ENCODE data around the gene MN1. TPM values are rescaled to one million over a fixed set of nuclear protein-coding genes. Genes with fewer than 3 reads are reported as not detected.

Gene MN1
- total RNA-seq, 1 experiment from 2014 or later, result 5.2 TPM

GRCh38 chr22:27774200-27774599, 27.4 kb downstream of the MN1 start:
- in situ Hi-C loops (cut with HindIII; ENCODE audit: low pct_unique_long_range_greater_than_20kb, low sequenced_read_pairs), result no loop called here
- DNase-seq (ENCODE audit: low read depth), result no peak

- no peak for DNase-seq (ENCODE audit: low read depth)
- in situ Hi-C loops (cut with HindIII; ENCODE audit: low pct_unique_long_range_greater_than_20kb, low sequenced_read_pairs), result no loop called here
Observed at GRCh38 chr22:27772984-27773498, 28.5 kb downstream of the MN1 start.

DNA sequence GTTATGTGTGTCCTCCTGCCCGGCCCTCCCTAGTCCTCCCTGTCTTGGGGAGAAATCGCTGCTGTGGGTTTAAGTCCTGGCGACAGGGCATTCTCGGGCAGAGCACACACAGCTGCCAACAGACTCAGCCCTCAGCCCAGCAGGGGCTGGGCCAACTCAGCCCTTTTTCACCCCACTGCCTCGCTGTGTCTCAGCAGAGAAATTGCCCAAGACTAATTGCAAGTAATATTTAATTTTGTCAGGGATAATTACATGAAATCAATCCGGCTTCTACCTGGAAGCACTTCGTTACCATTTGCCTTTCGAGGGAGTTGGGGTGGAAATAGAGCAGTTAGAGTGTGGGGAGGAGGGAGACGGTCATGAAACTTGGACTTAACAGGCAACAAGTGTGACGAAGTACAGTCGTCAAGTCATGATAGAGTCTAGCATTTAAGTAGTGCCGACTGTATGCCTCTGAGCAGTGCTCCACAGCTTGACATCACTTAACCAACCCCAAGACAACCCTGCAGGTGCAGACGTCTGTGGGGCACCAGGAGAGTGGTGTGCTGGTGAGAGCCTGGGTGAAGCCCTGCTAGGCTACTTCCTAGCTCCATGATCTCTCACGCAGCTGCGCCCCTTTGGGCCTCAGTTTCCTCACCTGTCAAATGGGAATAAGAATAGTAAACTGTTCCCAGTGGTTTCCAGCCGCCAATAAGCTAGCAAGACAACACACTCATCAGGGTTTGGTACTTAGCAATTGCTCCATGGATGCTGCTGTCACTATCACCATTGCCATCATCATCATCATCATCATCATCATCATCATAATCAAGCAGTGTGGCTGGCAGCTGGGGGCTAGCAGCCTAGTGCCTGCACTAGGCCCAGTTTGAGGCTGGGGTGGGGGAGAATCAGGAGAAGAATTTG, 29.2 kb downstream of the MN1 start:
- no peak for DNase-seq (ENCODE audit: low read depth)
- in situ Hi-C loops (cut with HindIII; ENCODE audit: low pct_unique_long_range_greater_than_20kb, low sequenced_read_pairs), result no loop called here

- in situ Hi-C loops (cut with HindIII; ENCODE audit: low pct_unique_long_range_greater_than_20kb, low sequenced_read_pairs), result no loop called here
- no peak for DNase-seq (ENCODE audit: low read depth)
Observed at GRCh38 chr22:27771637-27772036, 29.9 kb downstream of the MN1 start.

DNA sequence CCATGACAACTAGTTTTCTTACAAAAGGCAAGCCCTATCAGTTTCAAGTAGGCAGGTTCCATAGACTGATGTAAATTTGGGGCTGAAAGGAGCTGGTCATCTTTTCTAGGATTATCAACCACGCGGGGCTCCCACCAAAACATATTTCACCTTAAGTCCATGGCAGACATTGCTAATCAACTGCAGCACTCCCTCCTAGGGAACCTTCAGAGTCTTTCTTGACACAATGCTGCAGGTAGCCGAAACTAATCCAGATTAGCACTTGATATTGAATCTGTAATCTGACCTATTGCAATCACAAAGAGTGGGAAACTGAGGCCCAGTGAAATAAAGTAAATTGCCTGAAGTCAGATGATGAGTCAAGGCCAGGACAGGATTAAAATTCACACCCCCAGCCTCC, 32.5 kb downstream of the MN1 start:
- in situ Hi-C loops (cut with HindIII; ENCODE audit: low pct_unique_long_range_greater_than_20kb, low sequenced_read_pairs), result no loop called here
- no peak for DNase-seq (ENCODE audit: low read depth)

DNA sequence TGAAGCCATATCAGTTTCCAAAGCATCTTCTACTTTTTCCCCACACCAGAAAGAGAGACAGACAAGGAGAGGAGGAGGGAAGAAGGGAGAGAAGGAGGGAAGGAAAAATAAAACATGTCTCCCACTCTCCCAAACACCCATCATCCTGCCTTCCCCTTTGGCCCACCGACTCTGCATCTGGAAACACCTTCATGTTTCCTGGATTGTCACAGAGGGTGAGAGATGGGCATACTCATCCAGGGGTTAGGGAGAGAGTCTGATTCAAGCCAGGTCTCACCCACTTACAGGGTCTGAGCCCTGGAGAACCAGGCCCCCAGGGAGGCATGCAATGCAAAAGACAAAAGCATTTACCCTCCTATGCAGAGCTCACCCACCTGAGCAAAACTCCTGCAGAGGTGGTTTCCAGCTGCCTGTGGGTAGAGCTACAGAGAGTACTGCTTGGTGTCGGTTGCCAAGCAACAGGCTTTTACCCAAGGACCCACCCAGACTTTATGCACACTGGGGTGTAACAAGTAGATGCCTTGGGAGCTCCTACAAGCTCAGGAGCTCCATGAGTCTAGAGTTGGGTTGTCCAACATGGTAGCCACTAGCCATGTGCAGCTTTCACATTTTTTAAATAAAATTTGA, 33.4 kb downstream of the MN1 start:
- no peak for DNase-seq (ENCODE audit: low read depth)
- in situ Hi-C loops (cut with HindIII; ENCODE audit: low pct_unique_long_range_greater_than_20kb, low sequenced_read_pairs), result no loop called here

DNA sequence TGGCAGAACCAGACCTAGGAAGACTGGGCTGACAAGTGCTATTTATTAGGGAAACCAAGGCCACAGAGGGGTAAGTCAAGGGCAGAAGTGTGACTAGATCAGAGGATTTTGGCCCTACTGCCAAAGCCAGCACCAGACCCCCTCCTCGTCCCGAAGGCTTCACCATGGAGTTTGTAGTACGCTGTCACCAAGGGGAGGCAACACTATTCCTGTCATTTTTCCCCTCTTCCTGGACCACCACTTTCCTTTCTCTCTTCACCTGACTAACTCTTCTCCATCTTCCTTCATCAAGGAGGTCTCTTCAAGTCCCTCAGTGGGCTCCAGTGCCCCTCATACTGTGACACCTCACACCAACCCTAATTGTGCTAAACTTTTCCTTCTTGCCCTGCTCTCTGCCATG, 34.9 kb downstream of the MN1 start:
- in situ Hi-C loops (cut with HindIII; ENCODE audit: low pct_unique_long_range_greater_than_20kb, low sequenced_read_pairs), result no loop called here
- no peak for DNase-seq (ENCODE audit: low read depth)

DNA sequence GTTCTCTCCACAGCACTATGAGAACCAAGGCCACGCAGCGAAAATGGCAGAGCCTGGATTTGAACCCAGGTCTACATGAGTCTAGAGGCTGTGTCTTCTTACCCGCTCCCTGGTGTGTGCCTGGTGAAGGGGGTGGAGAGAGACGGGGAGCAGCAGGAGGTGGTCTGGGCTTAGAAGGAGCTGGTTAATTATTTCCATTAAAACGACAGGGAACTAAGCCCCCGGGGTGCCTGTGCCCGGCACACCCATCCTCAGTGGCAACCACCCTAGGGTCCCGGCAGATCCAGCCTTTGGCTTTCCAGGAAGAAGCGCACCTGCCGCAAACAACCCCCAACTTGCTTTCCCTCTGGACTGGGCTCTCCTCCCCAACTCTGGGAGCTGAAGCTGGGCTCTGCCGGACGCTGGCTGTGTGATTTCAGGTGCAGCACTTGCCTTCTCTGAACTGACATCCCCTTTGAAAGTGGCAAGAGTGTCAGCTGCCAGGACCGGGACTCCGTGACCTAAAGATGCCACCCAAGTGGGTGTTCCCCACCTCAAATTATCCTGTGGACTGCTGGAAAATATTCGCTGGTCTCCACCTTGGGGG, 35.8 kb downstream of the MN1 start:
- no peak for DNase-seq (ENCODE audit: low read depth)
- in situ Hi-C loops (cut with HindIII; ENCODE audit: low pct_unique_long_range_greater_than_20kb, low sequenced_read_pairs), result no loop called here

DNA sequence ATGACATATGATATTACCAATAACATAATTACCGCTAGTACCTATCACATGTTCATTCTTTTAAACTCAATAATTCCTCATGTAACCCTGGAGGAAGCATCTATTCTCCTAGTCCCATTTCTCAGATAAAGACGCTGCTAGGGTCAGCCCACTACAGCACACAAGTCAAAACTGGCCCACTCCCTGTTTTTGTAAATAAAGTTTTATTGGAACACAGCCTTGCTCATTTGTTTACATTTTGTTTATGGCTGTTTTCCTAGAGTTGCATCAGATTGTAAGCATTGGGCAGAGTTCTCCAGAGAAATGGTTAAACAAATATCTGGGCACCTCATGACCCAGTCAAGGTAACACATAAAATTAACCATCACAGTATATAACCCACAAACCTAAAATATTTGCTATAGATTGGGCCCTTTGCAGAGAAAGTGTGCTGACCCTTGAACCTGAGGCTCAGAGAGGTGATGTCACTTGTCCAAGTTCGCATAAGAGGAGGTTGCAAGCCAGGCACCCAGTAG, 36.8 kb downstream of the MN1 start:
- no peak for DNase-seq (ENCODE audit: low read depth)
- in situ Hi-C loops (cut with HindIII; ENCODE audit: low pct_unique_long_range_greater_than_20kb, low sequenced_read_pairs), result no loop called here

GRCh38 chr22:27761665-27762064, 39.9 kb downstream of the MN1 start:
- in situ Hi-C loops (cut with HindIII; ENCODE audit: low pct_unique_long_range_greater_than_20kb, low sequenced_read_pairs), result no loop called here
- no peak for DNase-seq (ENCODE audit: low read depth)

GRCh38 chr22:27761000-27761399, 40.6 kb downstream of the MN1 start:
- no peak for DNase-seq (ENCODE audit: low read depth)

GRCh38 chr22:27760474-27760873, 41.1 kb downstream of the MN1 start:
- in situ Hi-C loops (cut with HindIII; ENCODE audit: low pct_unique_long_range_greater_than_20kb, low sequenced_read_pairs), result no loop called here
- DNase-seq (ENCODE audit: low read depth), result peak; percentile 25

More at GRCh38 chr22:27761000-27761399, 40.6 kb downstream of the MN1 start:
- in situ Hi-C loops (cut with HindIII; ENCODE audit: low pct_unique_long_range_greater_than_20kb, low sequenced_read_pairs), result no loop called here

DNA sequence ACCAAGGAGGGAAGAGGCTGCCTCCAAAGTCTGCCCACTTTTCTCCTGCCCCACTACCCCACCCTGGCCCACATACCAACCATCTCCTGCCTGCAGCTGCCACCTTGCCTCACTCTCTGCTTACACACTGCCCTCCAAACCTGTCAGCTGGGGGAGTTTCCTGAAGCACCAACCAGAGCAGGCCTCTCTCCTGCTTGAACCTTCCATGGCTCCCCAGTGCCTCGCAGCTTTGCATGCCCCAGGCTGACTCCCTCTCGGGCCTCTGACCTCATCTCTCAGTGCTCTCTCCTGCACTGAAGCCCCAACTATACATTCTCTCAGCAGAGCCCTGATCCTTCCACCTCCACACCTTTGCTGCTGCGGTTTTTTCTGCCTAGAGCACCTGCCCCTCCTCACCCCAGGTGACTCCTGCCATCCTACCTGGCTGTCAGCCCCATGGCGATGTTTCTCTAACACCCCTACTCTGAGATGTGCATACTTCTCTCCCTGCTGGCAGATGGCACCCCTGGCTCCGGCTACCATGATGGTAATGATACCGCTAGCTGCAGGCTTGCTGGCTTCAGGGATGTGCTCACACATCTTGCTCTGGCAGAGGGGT, 43.5 kb downstream of the MN1 start:
- in situ Hi-C loops (cut with HindIII; ENCODE audit: low pct_unique_long_range_greater_than_20kb, low sequenced_read_pairs), result no loop called here
- no peak for DNase-seq (ENCODE audit: low read depth)

DNA sequence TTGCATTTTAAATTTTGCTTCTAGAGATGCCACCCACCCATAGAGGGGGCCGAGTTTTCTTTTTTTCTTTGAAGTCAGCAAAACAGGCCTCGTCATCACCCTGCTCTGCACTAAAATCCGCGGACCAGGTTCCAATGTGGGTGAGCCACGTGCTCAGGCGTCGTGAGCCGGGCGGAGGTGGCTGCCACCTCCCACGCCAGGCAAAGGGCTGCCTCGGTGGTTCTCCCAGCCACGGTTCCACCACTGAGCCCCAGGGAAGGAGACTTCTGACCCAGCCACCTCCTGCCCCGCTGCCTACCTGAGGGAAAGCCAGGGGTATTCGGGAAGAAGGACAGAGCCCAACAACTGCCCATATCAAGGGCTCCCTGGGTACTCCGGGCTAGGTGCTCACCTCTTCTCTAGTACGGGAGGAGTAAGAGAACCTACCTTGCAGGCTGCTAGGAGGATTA, 45.3 kb downstream of the MN1 start:
- in situ Hi-C loops (cut with HindIII; ENCODE audit: low pct_unique_long_range_greater_than_20kb, low sequenced_read_pairs), result no loop called here

DNA sequence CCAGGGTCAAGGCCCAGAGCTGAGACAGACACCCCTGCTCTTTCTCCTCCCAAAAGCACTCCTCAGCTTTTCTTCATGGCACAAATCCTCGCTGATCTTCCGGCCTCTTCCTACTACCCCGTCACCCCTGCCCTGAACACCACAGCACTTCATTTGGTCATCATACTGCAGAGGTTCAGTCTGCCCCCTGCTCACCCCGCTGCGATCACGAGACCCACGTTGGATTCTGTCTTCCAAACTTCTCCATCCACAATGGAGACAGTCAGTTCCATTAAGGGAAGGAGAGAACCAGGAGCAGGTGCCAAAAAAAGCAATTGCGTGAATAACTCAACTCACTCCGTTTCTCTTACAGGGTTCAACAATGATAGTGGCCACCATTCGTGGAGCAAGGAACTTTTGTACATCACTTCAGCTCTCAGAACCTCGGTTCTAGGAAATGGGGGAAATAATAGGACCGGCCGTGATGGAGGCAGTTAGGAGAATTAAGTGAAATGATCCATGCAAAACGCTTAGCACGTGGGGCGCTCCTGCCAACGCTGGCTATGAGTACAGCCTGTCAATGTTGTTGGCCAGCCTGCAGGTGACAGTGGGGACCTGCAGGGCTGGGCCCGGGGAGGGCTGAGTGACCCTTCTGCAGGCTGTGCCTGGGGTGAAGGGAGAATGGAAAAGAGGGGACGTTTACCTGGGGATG, 45.9 kb downstream of the MN1 start:
- DNase-seq (ENCODE audit: low read depth), result no peak
- in situ Hi-C loops (cut with HindIII; ENCODE audit: low pct_unique_long_range_greater_than_20kb, low sequenced_read_pairs), result no loop called here

More for the DNA sequence above, 45.3 kb downstream of the MN1 start:
- no peak for DNase-seq (ENCODE audit: low read depth)

DNA sequence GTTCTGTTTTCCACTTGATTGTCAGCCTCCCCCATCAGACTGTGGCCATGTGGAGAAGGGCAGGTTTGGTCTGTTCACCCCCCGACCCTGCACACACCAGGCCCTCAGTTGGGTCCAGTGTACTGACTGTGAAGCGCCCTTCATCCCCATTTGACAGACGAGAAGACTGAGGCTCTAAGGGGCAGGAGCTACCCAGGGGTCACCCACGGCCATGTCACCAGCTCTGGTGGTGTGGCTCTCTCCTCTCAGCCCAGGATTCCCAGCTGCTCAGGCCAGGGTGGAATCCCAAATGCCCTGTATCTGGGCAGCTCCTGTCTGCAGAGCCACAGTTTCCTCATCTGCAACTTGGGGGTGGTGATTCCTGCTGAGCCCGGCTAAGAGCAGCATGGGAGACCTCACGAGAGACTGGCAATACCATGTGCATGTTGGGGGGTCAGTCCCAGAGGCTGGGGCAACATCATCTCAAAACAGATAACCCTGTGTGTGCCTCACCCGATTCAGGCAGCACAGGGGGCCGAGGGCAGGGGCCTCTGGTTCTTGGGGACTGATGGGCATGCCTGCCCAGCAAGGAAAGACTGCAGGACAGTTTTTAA, 46.6 kb downstream of the MN1 start:
- no peak for DNase-seq (ENCODE audit: low read depth)
- in situ Hi-C loops (cut with HindIII; ENCODE audit: low pct_unique_long_range_greater_than_20kb, low sequenced_read_pairs), result no loop called here

GRCh38 chr22:27754247-27754887, 47.2 kb downstream of the MN1 start:
- DNase-seq (ENCODE audit: low read depth), result peak; percentile 76

More at GRCh38 chr22:27754247-27754887, 47.2 kb downstream of the MN1 start:
- in situ Hi-C loops (cut with HindIII; ENCODE audit: low pct_unique_long_range_greater_than_20kb, low sequenced_read_pairs), result no loop called here
